ENCODE results near the gene MFNG.

MFNG gene

GRCh38 chr22:37428649-37429586 lies 57.3 kb downstream of the MFNG start:
- Histone ChIP-seq H3K27ac (ENCODE audit: low read depth, low read length, severe bottlenecking) (no peak overlapping the region), H3K4me1 (ENCODE audit: control insufficient read depth, insufficient read depth, low read length, poor library complexity, severe bottlenecking) (peaks cover 15% of the 10 kb centered on the region), H3K4me3 (ENCODE audit: extremely low read depth, insufficient read depth, low read length, poor library complexity, severe bottlenecking) (no peak overlapping the region), H3K36me3 (ENCODE audit: control insufficient read depth, insufficient read depth, low read length) (no peaks in the 10 kb centered on the region), H3K9me3 (ENCODE audit: control insufficient read depth, low read length) (peaks cover 10% of the 10 kb centered on the region)
- 22 to 30% methylated on average over 12 to 14 of the region's 15 CpGs for WGBS, 2 experiments (ENCODE audit: insufficient coverage in 2 of 2)

- 22% methylated on average over 53 to 54 of the region's 59 CpGs for WGBS, 2 experiments (ENCODE audit: insufficient coverage in 2 of 2)
- H3K4me3 ChIP-seq (ENCODE audit: extremely low read depth, insufficient read depth, low read length, poor library complexity, severe bottlenecking): peak overlapping the region; percentile 39
- peaks cover 7% of the 10 kb centered on the region for H3K9me3 ChIP-seq (ENCODE audit: control insufficient read depth, low read length)
Observed at GRCh38 chr22:37427711-37428635, 58.2 kb downstream of the MFNG start.

GRCh38 chr22:37427135-37427710 lies 59.0 kb downstream of the MFNG start, which contains the start of gene ELFN2:
Gene ELFN2, minus strand, starts transcription at chr22:37427479. Its CDS starts 51,945 bp downstream, at chr22:37375534.
- Histone ChIP-seq H3K27ac (ENCODE audit: low read depth, low read length, severe bottlenecking) (no peak within 1 kb of the TSS), H3K4me3 (ENCODE audit: extremely low read depth, insufficient read depth, low read length, poor library complexity, severe bottlenecking) (peak within 1 kb of the TSS; percentile 39), H3K4me1 (ENCODE audit: control insufficient read depth, insufficient read depth, low read length, poor library complexity, severe bottlenecking) (peaks cover 15% of the 10 kb centered on the region), H3K9me3 (ENCODE audit: control insufficient read depth, low read length) (no peaks in the 10 kb centered on the region), H3K36me3 (ENCODE audit: control insufficient read depth, insufficient read depth, low read length) (no peaks in the 10 kb centered on the region)
- 1% methylated on average over 31 to 52 of the region's 72 CpGs for WGBS, 2 experiments (ENCODE audit: insufficient coverage in 2 of 2)

More at GRCh38 chr22:37427711-37428635, 58.2 kb downstream of the MFNG start:
- Histone ChIP-seq H3K4me1 (ENCODE audit: control insufficient read depth, insufficient read depth, low read length, poor library complexity, severe bottlenecking) (peaks cover 15% of the 10 kb centered on the region), H3K27ac (ENCODE audit: low read depth, low read length, severe bottlenecking) (no peak overlapping the region), H3K36me3 (ENCODE audit: control insufficient read depth, insufficient read depth, low read length) (no peaks in the 10 kb centered on the region)

GRCh38 chr22:37426706-37427134 lies 59.5 kb downstream of the MFNG start:
- Histone ChIP-seq H3K9me3 (ENCODE audit: control insufficient read depth, low read length) (no peaks in the 10 kb centered on the region), H3K4me3 (ENCODE audit: extremely low read depth, insufficient read depth, low read length, poor library complexity, severe bottlenecking) (peak overlapping the region; percentile 39), H3K27ac (ENCODE audit: low read depth, low read length, severe bottlenecking) (no peak overlapping the region), H3K4me1 (ENCODE audit: control insufficient read depth, insufficient read depth, low read length, poor library complexity, severe bottlenecking) (peaks cover 11% of the 10 kb centered on the region), H3K36me3 (ENCODE audit: control insufficient read depth, insufficient read depth, low read length) (no peaks in the 10 kb centered on the region)
- 0 to 21% methylated on average over 2 to 3 of the region's 24 CpGs for WGBS, 2 experiments (ENCODE audit: insufficient coverage in 2 of 2)

- H3K4me3 ChIP-seq (ENCODE audit: extremely low read depth, insufficient read depth, low read length, poor library complexity, severe bottlenecking): no peak overlapping the region
- no peaks in the 10 kb centered on the region for H3K36me3 ChIP-seq (ENCODE audit: control insufficient read depth, insufficient read depth, low read length)
- H3K27ac ChIP-seq (ENCODE audit: low read depth, low read length, severe bottlenecking): no peak overlapping the region
- 26 to 38% methylated on average over 19 to 32 of the region's 43 CpGs for WGBS, 2 experiments (ENCODE audit: insufficient coverage in 2 of 2)
- H3K9me3 ChIP-seq (ENCODE audit: control insufficient read depth, low read length): no peaks in the 10 kb centered on the region
- H3K4me1 ChIP-seq (ENCODE audit: control insufficient read depth, insufficient read depth, low read length, poor library complexity, severe bottlenecking): peaks cover 5% of the 10 kb centered on the region
Observed at GRCh38 chr22:37425800-37426705, 60.1 kb downstream of the MFNG start.

- Histone ChIP-seq H3K27ac (ENCODE audit: low read depth, low read length, severe bottlenecking) (no peak overlapping the region), H3K4me1 (ENCODE audit: control insufficient read depth, insufficient read depth, low read length, poor library complexity, severe bottlenecking) (peaks cover 5% of the 10 kb centered on the region), H3K9me3 (ENCODE audit: control insufficient read depth, low read length) (no peaks in the 10 kb centered on the region), H3K36me3 (ENCODE audit: control insufficient read depth, insufficient read depth, low read length) (no peaks in the 10 kb centered on the region), H3K4me3 (ENCODE audit: extremely low read depth, insufficient read depth, low read length, poor library complexity, severe bottlenecking) (no peak overlapping the region)
- 77 to 83% methylated on average over 9 to 11 of the region's 11 CpGs for WGBS, 2 experiments (ENCODE audit: insufficient coverage in 2 of 2)
Observed at GRCh38 chr22:37425369-37425768, 60.8 kb downstream of the MFNG start.

- H3K27ac ChIP-seq (ENCODE audit: low read depth, low read length, severe bottlenecking): no peak overlapping the region
- H3K36me3 ChIP-seq (ENCODE audit: control insufficient read depth, insufficient read depth, low read length): no peaks in the 10 kb centered on the region
- WGBS, 2 experiments (ENCODE audit: insufficient coverage in 2 of 2): 88 to 100% methylated on average over 1 to 2 of the region's 8 CpGs
- no peak overlapping the region for H3K4me3 ChIP-seq (ENCODE audit: extremely low read depth, insufficient read depth, low read length, poor library complexity, severe bottlenecking)
- H3K9me3 ChIP-seq (ENCODE audit: control insufficient read depth, low read length): no peaks in the 10 kb centered on the region
- H3K4me1 ChIP-seq (ENCODE audit: control insufficient read depth, insufficient read depth, low read length, poor library complexity, severe bottlenecking): peaks cover 8% of the 10 kb centered on the region
Observed at GRCh38 chr22:37423283-37423682, 62.9 kb downstream of the MFNG start.

- H3K27ac ChIP-seq (ENCODE audit: low read depth, low read length, severe bottlenecking): no peak overlapping the region
- H3K4me1 ChIP-seq (ENCODE audit: control insufficient read depth, insufficient read depth, low read length, poor library complexity, severe bottlenecking): peaks cover 6% of the 10 kb centered on the region
- H3K9me3 ChIP-seq (ENCODE audit: control insufficient read depth, low read length): no peaks in the 10 kb centered on the region
- WGBS, 2 experiments (ENCODE audit: insufficient coverage in 2 of 2): 86 to 89% methylated on average over 8 to 9 of the region's 9 CpGs
- H3K4me3 ChIP-seq (ENCODE audit: extremely low read depth, insufficient read depth, low read length, poor library complexity, severe bottlenecking): no peak overlapping the region
- no peaks in the 10 kb centered on the region for H3K36me3 ChIP-seq (ENCODE audit: control insufficient read depth, insufficient read depth, low read length)
Observed at GRCh38 chr22:37421468-37421877, 64.7 kb downstream of the MFNG start.

GRCh38 chr22:37420686-37421467 lies 65.3 kb downstream of the MFNG start:
- no peaks in the 10 kb centered on the region for H3K36me3 ChIP-seq (ENCODE audit: control insufficient read depth, insufficient read depth, low read length)
- H3K4me1 ChIP-seq (ENCODE audit: control insufficient read depth, insufficient read depth, low read length, poor library complexity, severe bottlenecking): peaks cover 3% of the 10 kb centered on the region
- peak overlapping the region; percentile 40 for H3K4me3 ChIP-seq (ENCODE audit: extremely low read depth, insufficient read depth, low read length, poor library complexity, severe bottlenecking)
- no peaks in the 10 kb centered on the region for H3K9me3 ChIP-seq (ENCODE audit: control insufficient read depth, low read length)
- H3K27ac ChIP-seq (ENCODE audit: low read depth, low read length, severe bottlenecking): no peak overlapping the region
- 58 to 65% methylated on average over 15 to 18 of the region's 18 CpGs for WGBS, 2 experiments (ENCODE audit: insufficient coverage in 2 of 2)
